GM18858 (cell line): Measurements from ENCODE around the gene NFE2.

Experiments
- ATAC-seq: cut with Tn5 transposase; IDR thresholded peaks from one replicate; pipeline ENCODE4 v1.9.1; 2021; ENCODE audit not compliant: unreplicated experiment

NFE2 gene

GRCh38 chr12:54306925-54307741 lies 6.3 kb upstream of the NFE2 start:
- ATAC-seq = no peak

- ATAC-seq = no peak
Measured at GRCh38 chr12:54304187-54304810, 3.5 kb upstream of the NFE2 start.

- no peak for ATAC-seq
Measured at GRCh38 chr12:54303640-54304039, 2.8 kb upstream of the NFE2 start.

- no peak for ATAC-seq
Measured at GRCh38 chr12:54301428-54302048, 723 bp upstream of the NFE2 start.

GRCh38 chr12:54300225-54300731 lies 537 bp downstream of the NFE2 start:
- no peak for ATAC-seq

GRCh38 chr12:54299515-54300224 lies 1.1 kb downstream of the NFE2 start:
- ATAC-seq = no peak

- no peak for ATAC-seq
Measured at GRCh38 chr12:54298904-54299303, 1.9 kb downstream of the NFE2 start.

GRCh38 chr12:54296393-54297099 lies 4.3 kb downstream of the NFE2 start:
- no peak for ATAC-seq

GRCh38 chr12:54294953-54295566 lies 5.8 kb downstream of the NFE2 start:
- ATAC-seq = no peak

GRCh38 chr12:54294152-54294952 lies 6.5 kb downstream of the NFE2 start:
- ATAC-seq = no peak

- no peak for ATAC-seq
Measured at GRCh38 chr12:54292931-54293241, 7.9 kb downstream of the NFE2 start.

- ATAC-seq = no peak
Measured at GRCh38 chr12:54292083-54292930, 8.5 kb downstream of the NFE2 start.

- no peak for ATAC-seq
Measured at GRCh38 chr12:54287261-54288157, 13.3 kb downstream of the NFE2 start.

GRCh38 chr12:54286042-54287030 lies 14.5 kb downstream of the NFE2 start:
- no peak for ATAC-seq

- no peak for ATAC-seq
Measured at GRCh38 chr12:54285150-54286041, 15.4 kb downstream of the NFE2 start.
